Measurements from ENCODE around the gene POU6F2. TPM values are rescaled to one million over a fixed set of nuclear protein-coding genes. Genes with fewer than 3 reads are reported as not detected.

The POU6F2 gene
- total and polyA plus RNA-seq, 8 donors = 0.37 TPM; not detected in 7

DNA sequence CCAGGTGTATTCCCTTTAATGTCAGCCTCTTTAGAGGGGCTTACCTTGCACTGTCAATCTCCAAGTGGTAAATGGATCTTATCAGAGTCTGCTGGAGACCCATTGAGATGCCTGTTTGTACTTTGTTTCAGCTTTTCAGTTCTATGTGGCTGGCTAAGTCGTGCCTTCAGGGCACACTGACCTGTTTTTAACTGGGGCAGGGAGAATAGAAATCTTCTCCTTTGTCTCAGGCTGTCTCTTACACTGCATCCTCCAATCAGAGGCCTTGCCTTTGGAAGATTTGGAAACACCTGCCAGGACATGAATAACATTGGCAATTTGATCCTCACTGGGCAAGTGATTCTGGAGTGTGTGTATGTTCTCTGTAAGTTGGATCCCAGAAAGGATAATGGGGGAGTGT lies 65.0 kb downstream of the POU6F2 start:
- no peaks in the 10 kb centered on the region for H3K4me1 ChIP-seq
- WGBS, 5 donors = 14 to 53% (median 29%) methylated on average over 1 of the region's 1 CpG
- intact Hi-C loops (cut with DNase I; ENCODE audit: low total_unique reads) = no loop called here

DNA sequence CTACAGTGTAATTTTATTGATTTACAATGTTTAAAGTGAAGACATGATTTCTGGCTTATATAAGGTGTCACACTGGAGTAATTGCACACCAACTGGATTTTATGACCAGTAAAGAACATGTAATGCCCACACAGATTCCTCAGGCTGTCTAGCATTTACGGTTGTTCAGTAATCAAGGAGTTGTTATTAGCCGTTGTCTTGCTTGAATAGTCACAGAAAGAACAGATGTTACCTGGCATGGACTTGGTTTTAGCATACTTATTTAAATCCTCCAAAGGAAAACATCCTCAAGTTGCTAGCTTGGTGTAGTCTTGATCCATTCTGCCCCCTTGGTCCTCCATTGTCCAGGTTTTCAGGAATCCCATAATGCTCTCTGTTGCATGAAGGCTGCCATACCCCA lies 65.8 kb downstream of the POU6F2 start:
- no peak overlapping the region for H3K4me3 ChIP-seq
- H3K9me3 ChIP-seq = no peaks in the 10 kb centered on the region
- TF ChIP-seq POLR2AphosphoS5 (IDR thresholded peaks at IDR 0.05) = no peak
- no peak for TF ChIP-seq POLR2A (IDR thresholded peaks at IDR 0.05)
- TF ChIP-seq, protein P1, sequence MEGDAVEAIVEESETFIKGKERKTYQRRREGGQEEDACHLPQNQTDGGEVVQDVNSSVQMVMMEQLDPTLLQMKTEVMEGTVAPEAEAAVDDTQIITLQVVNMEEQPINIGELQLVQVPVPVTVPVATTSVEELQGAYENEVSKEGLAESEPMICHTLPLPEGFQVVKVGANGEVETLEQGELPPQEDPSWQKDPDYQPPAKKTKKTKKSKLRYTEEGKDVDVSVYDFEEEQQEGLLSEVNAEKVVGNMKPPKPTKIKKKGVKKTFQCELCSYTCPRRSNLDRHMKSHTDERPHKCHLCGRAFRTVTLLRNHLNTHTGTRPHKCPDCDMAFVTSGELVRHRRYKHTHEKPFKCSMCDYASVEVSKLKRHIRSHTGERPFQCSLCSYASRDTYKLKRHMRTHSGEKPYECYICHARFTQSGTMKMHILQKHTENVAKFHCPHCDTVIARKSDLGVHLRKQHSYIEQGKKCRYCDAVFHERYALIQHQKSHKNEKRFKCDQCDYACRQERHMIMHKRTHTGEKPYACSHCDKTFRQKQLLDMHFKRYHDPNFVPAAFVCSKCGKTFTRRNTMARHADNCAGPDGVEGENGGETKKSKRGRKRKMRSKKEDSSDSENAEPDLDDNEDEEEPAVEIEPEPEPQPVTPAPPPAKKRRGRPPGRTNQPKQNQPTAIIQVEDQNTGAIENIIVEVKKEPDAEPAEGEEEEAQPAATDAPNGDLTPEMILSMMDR (IDR thresholded peaks at IDR 0.05) = no peak
- TF ChIP-seq EP300 (IDR thresholded peaks at IDR 0.05) = no peak
- no peaks in the 10 kb centered on the region for H3K27me3 ChIP-seq
- no peaks in the 10 kb centered on the region for H3K4me1 ChIP-seq
- intact Hi-C loops (cut with DNase I; ENCODE audit: low total_unique reads) = no loop called here
- H3K27ac ChIP-seq = no peak overlapping the region
- 80 to 93% (median 83%) methylated on average over 2 of the region's 2 CpGs for WGBS, 5 donors
- no peaks in the 10 kb centered on the region for H3K36me3 ChIP-seq
- DNase-seq = no peak

More for the DNA sequence above, 65.0 kb downstream of the POU6F2 start:
- no peaks in the 10 kb centered on the region for H3K36me3 ChIP-seq
- H3K9me3 ChIP-seq = no peaks in the 10 kb centered on the region
- TF ChIP-seq POLR2A (IDR thresholded peaks at IDR 0.05) = no peak
- TF ChIP-seq, protein P1 (IDR thresholded peaks at IDR 0.05) = no peak
- TF ChIP-seq POLR2AphosphoS5 (IDR thresholded peaks at IDR 0.05) = no peak
- no peak for TF ChIP-seq EP300 (IDR thresholded peaks at IDR 0.05)
- no peak overlapping the region for H3K27ac ChIP-seq
- H3K4me3 ChIP-seq = no peak overlapping the region
- no peak for DNase-seq
- H3K27me3 ChIP-seq = no peaks in the 10 kb centered on the region

DNA sequence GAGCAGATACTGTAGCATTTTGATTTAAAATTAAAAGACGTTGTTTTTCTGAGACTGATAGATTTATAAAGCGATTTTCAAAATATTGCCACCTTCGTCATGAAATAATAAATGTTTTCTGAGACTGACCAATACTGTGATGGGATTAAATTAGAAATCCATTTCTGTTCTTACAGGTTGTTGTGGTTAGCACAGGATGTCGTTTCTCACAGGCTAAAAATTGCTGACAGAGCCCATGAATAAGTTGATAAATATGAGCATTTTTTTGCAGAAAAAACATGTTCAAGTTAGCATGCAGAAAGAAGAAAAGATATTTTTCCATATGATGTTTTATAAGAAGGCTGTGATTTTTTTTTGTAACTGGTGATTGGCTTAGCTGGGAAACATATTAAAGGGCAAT lies 66.8 kb downstream of the POU6F2 start:
- Histone ChIP-seq H3K9me3 (no peaks in the 10 kb centered on the region), H3K36me3 (no peaks in the 10 kb centered on the region), H3K4me3 (no peak overlapping the region), H3K27me3 (no peaks in the 10 kb centered on the region), H3K4me1 (no peaks in the 10 kb centered on the region), H3K27ac (no peak overlapping the region)
- DNase-seq = no peak
- no peak for TF ChIP-seq POLR2A (IDR thresholded peaks at IDR 0.05)
- TF ChIP-seq EP300 (IDR thresholded peaks at IDR 0.05) = no peak
- TF ChIP-seq POLR2AphosphoS5 (IDR thresholded peaks at IDR 0.05) = no peak
- TF ChIP-seq, protein P1 (IDR thresholded peaks at IDR 0.05) = no peak
- 59 to 74% (median 71%) methylated on average over 4 of the region's 4 CpGs for WGBS, 5 donors
- intact Hi-C loops (cut with DNase I; ENCODE audit: low total_unique reads) = no loop called here

DNA sequence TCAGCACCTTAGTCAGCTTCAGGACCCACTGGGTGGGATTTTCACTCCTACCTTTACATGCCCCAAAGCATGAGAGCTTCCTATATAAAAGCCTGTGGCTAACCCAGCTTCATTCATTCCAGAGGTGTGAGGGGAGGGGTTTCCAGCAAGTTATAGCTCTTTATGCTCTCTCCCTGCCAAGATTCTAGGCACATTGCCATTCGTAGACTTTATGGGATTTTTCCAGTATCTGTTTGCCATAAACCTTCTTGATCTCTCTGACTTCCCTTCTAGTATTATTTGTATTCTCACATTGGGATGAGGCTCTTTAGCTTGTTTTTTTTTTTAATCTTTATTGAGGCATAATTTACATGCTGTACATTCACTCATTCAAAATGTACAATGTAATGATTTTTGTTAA lies 67.5 kb downstream of the POU6F2 start:
- TF ChIP-seq POLR2AphosphoS5 (IDR thresholded peaks at IDR 0.05) = no peak
- H3K4me3 ChIP-seq = no peak overlapping the region
- 57 to 75% (median 61%) methylated on average over 1 of the region's 1 CpG for WGBS, 5 donors
- intact Hi-C loops (cut with DNase I; ENCODE audit: low total_unique reads) = no loop called here
- H3K27ac ChIP-seq = no peak overlapping the region
- H3K4me1 ChIP-seq = no peaks in the 10 kb centered on the region
- H3K27me3 ChIP-seq = no peaks in the 10 kb centered on the region
- no peak for DNase-seq
- no peaks in the 10 kb centered on the region for H3K36me3 ChIP-seq
- H3K9me3 ChIP-seq = no peaks in the 10 kb centered on the region

DNA sequence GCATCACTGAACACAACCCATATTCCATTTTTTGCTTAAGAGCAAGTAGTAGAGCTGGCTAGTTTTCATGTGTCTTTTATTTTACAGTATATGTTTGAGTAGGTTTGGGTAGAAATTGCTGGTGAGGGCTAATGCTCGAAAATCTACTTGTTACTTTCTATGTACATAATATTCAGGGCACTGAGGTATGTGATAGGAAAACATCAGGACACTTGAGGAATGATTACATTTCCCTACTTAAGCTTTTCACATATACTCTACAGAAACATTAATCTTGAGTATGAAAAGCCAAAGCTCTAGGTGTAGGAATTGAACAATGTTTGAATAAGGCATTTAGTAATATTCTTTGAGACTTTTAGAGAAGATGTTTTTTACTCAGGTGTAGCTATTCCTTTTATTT lies 73.6 kb downstream of the POU6F2 start:
- WGBS, 5 donors = 61 to 81% (median 77%) methylated on average over 1 of the region's 1 CpG
- H3K4me3 ChIP-seq = no peak overlapping the region
- no peak for DNase-seq
- TF ChIP-seq EP300 (IDR thresholded peaks at IDR 0.05) (no peak), POLR2AphosphoS5 (IDR thresholded peaks at IDR 0.05) (no peak)
- TF ChIP-seq, protein P1 (IDR thresholded peaks at IDR 0.05) = no peak
- H3K36me3 ChIP-seq = no peaks in the 10 kb centered on the region
- no peaks in the 10 kb centered on the region for H3K27me3 ChIP-seq
- H3K9me3 ChIP-seq = peaks cover 0 to 4% (median 1%) of the 10 kb centered on the region in 4 donors
- no peak overlapping the region for H3K27ac ChIP-seq
- intact Hi-C loops (cut with DNase I; ENCODE audit: low total_unique reads) = no loop called here
- no peaks in the 10 kb centered on the region for H3K4me1 ChIP-seq
